Activated CD4-positive, CD25-positive, alpha-beta regulatory T cell treated with anti-CD3 and anti-CD28 coated beads, Interleukin-2, amount 50 U/mL, for 72 hours (primary cell): ENCODE measurements around the gene CAPNS1.
A peak's percentile ranks its signal among the peaks of the same experiment; 100 is the strongest.

Source experiments
- DNase-seq: peaks from one replicate; pipeline ENCODE4 v3.0.0; 2021

CAPNS1 gene

DNA sequence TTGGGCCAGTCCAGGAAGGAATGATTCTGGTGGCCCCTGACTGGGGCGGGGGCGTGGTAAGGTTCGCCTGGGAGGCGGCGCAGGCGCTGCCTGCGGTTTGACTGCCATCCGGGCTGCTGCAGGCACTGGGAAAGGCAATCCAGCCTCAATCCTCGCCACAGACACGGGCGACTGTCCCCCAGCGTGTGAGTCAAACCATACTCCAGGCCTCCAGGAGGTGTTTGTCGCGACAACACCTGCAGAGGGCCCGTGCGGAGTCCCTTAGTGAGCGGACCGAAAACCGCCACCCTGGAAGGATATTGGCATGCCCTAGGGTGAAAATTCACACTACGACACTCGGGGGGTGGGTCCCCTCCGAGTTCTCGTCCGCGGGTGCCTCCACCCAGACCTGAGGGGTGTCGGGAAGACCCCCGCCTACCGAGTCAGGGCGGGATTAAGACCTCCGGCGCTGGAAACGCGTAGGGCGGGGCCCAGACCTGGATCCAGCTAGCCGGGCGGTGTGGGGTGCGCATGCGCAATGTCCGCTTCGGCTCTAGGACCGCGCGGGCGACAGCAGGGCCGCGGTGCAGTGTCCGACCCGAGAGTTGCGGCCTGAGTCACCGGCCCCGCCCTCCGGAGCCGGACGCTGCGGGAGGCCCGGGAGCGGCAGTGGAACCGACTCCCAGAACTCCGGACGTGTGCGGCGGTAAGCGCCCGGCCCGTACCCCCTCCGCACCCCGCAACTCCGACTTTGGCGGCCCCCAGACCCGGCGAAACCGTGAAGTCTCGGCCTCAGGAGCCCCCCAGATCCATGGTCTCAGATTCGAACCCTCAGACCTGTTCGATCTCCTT, at the start of gene CAPNS1:
CAPNS1 (plus strand) TSS at position 594 of the 831 bp plus-strand sequence. CDS start 946 bp downstream, outside the sequence.
- DNase-seq, result peak; percentile 94

DNA sequence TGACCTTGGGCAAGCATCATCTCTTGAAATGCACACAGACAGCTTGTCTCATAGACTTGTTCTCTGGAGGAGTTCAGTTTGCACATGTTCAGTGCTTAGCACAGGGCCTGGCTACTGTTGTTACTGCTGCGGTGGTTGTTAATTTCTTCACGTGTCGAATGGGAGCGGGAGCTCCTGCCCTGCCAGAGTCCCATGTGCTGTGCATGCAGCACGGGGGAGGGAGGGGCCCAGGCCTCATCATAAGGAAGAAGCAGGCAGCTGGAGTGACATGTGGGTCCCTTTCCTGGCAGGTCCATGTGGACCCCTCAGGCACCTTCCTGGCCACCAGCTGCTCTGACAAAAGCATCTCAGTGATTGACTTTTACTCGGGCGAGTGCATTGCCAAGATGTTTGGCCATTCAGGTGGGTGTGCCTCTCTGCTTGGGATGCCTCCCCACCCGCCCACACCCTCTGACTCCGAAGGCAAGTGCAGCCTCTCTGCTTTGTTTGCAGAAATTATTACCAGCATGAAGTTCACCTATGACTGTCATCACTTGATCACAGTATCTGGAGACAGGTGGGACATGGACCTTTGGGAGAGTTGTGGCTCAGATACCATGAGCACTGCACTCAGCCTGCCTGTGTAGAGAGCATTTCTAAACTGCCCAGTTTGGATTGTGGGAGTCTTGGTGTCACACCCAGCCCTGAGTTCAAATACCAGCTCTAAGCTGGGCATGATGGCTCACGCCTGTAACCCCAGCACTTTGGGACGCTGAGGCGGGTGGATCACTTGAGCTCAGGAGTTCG, 48.8 kb upstream of the CAPNS1 start:
- no peak for DNase-seq

DNA sequence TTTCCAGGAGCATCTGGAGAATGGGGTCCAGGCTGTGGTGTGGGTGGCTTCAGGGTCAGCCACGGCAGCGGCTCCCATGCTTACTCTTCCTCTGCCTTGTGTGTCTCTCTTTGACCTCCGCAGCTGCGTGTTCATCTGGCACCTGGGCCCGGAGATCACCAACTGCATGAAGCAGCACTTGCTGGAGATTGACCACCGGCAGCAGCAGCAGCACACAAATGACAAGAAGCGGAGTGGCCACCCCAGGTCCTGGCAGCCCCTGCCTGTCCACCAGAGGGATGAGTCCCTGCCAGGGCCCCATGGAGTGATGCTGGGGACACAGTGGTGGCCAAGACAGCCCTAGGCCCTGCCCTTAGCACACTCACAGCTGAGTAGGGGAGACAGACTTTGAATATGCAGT, 47.3 kb upstream of the CAPNS1 start:
- no peak for DNase-seq

DNA sequence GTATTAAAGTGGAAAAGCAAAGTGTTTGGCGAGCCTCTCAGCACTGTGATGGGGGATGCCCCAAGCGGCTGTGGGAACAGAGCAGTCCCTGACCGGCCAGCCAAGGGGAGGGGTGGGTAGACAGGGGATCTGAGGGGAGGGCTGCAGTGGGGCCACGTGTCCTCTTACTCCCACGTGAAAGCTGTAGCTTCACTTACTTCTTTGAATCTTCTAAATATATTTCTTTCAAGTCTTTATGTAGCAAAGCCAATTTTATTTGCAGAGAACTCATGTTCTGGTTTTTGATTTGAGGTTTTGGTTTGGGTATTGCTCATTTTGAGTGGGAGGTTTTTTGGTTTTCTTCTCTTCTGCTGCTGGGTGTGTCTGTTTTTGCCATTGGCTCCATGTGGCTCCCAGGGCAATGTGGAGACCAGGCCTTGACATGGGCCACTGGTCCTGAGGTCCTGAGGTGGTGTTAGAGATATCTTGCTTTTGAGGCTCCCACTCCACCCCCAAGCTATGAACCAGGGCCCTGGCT, 46.7 kb upstream of the CAPNS1 start:
- DNase-seq, result no peak

DNA sequence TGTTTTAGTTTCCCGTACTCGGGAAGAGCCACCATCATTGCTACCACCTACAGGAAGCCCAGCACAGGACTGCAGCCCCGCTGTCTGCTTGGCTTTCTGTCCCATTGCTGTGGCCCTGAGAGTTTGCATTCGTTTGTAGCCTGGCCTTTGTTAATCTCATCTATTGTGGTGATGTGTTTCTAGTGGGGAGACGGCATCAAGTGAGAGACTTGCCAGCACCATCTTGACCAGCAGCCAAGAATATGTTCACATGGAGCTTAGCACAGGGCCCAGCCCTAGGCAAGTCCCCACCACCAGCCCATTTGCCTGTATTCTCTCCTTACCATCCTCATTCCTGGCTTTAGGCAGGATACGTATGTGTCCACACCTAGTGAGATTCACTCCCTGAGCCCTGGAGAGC, 46.2 kb upstream of the CAPNS1 start:
- DNase-seq, result no peak

DNA sequence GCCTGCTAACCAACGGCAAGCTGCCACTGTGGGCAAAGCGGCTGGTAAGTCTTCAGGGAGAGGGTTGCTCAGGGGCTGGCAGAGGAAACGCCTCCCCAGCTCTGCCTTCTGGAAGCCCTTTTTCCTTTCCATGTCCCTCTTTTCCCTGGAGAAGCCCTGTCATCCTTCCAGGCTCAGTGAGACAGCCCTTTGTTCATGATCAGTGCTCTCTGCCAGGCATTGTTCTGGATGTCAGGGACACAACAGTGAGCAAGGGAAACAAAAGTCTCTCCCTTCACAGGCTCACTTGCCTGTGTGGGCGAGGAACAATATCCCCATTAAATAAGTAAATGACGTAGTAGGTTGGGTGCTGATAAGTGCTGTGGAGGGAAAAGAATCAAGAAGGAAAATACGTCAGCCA, 42.8 kb upstream of the CAPNS1 start:
- DNase-seq, result no peak

DNA sequence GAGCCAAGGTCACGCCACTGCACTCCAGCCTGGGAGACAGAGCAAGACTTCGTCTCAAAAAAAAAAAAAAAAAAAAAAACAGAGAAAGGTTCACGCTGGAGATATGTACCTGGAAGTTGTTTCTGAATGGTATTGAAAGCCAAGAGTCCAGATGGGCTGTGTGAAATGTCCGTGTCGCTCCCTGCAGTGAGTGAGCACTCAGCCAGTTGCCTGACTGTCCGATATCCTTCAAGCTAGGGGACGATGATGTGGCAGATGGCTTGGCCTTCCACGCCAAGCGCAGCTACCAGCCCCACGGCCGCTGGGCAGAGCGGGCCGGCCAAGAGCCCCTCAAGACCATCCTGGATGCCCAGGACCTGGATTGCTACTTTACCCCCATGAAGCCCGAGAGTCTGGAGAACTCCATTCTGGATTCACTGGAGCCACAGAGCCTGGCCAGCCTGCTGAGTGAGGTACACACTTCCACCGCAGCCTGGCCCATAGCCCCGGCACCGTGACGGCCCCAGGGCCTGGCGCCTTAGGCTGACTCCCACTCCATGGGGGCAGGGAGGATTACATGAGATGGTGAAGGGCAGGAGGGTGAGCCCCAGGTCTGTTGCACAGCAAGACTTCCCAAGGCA, 40.6 kb upstream of the CAPNS1 start:
- DNase-seq, result no peak

DNA sequence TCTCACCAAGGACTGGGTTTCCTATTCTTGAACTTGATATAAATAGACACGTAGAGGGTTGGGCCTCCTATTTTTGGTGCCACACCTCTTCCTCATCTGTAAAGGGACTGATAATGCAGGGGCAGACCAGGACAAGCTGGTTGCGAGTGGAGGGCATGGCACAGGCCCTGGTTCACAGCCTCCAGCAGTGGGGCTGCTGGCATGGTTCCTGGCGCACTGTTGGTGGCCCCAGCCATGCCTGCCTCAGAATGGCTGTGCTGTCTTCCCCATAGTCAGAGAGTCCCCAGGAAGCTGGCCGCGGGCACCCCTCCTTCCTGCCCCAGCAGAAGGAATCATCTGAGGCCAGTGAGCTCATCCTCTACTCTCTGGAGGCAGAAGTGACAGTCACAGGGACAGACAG, 39.4 kb upstream of the CAPNS1 start:
- no peak for DNase-seq

DNA sequence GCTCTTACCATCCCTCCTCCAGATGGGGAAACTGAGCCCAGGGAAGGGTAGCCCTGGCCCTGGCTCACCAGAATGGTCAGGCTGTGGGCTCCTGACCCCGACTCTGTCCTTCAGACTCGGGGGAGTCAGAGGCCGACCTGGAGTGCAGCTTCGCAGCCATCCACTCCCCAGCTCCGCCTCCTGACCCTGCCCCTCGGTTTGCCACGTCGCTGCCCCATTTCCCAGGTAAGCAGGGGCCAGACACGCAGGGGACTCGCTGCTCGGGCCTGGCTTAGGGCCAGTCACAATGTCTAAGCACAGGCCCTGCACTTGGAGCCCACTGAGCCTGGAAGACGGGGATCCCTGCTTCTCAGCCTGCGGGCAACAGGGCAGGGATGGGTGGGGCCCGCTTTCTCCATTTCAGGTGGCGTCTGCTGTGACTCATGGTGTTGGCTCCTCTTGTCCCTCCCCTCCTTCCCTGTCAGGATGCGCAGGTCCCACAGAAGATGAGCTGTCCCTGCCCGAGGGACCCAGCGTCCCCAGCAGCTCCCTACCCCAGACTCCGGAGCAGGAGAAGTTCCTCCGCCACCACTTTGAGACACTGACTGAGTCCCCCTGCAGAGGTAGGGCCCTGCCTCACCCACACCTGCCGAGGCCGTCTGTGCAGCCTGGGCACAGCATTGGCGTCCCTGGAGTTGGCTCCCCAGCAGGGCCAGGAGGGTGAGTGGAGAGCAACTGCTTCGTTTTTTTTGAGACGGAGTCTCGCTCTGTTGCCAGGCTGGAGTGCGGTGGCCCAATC, 38.1 kb upstream of the CAPNS1 start:
- no peak for DNase-seq

DNA sequence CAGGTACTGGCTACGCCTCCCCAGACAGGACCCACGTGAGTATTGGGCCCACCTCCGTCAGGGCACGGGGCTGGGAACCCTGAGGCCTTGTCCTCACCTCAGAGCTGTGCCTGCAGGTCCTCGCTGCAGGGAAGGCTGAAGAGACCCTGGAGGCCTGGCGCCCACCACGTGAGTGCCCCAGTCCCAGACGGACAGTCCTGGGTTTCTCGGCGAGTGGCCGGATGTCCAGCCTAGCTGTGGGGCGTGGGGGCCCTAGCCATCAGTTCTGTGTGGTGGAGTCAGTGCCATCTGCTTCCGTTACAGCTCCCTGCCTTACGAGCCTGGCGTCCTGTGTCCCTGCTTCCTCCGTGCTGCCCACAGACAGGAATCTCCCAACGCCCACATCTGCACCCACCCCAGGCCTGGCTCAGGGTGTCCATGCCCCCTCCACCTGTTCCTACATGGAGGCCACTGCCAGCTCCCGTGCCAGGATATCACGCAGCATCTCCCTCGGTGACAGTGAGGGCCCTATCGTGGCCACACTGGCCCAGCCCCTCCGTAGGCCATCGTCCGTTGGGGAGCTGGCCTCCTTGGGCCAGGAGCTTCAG, 36.7 kb upstream of the CAPNS1 start:
- no peak for DNase-seq

DNA sequence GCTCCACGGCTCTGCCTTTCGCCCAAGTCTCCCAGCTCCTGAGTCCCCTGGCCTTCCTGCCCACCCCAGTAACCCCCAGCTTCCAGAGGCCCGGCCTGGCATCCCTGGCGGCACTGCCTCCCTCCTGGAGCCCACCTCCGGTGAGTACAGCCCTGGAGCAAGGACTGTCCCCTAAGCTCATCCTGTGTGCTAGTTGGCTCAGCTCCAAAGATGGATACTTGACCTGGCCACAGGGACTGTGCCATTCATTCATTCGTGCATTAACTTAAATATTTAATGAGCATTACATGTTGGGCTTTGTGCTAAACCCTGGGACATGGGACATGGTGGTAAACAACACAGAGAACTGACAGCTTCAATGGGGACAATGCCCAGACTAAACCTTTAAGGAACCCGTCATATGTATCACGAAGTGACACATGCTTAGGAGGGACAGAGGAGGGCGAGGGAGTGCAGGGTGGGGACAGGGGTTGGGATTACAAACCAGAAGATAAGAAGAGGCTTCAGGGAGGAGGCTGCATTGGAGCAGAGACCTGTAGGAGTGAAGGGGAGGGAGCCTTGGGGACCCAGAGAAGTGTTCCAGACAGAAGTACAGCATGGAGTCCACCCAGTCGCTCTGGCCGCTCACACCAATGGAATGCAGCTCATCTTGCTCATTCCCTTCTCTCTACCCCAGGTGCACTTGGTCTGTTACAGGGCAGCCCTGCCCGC, 35.9 kb upstream of the CAPNS1 start:
- no peak for DNase-seq

DNA sequence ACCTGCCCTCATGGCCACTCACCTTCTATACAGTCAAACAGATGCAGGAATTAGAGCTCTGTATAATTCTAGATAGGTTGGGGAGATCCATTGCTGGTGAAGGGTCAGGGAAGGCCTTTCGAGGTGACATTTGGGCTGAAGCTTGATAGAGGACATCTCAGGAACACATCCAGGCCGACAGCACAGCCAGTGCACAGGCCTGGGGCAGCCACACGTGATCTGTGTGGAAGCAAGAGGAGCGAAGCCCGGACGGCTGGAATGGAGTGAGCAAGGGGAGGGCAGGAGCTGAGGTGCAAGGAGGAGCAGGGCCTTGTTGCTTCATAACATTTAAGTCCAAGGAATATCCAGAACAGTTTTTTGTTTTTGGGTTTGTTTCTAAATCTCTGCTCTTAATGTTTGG, 33.4 kb upstream of the CAPNS1 start:
- no peak for DNase-seq

DNA sequence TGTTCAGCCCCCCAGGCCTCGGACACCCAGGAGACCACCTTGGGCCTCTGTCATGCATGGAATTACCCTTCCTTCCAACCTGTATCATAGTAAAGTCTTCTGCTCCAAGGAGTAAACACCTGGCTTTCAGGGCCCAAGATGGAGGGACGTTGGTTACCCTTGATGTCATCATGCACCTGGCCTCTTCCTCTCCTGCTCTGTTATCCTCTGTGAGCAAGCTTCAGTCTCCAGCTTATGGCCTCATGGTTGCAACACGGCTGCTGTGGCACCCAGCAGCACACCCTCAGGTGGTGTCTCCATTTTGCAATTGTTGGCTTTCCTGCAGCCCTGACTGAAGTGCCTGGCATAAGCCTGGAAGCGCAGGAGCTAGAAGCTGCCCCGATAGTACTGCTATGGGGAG, 32.9 kb upstream of the CAPNS1 start:
- no peak for DNase-seq

DNA sequence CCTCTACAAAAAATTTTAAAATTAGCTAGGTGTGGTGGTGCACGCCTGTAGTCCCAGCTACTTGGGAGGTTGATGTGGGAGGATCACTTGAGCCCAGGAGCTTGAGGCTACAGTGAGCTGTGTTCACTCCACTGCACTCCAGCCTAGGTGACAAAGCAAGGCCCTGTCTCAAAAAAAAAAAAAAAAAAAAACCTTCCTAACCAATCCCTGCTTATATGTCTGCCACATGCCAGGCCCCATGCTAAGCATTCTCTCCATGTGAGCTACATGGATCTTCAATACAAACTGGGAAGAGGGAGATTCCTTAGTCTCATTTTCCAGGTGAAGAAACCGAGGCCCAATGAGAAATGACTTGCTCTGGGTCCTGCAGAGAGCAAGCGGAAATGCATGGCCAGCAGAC, 31.2 kb upstream of the CAPNS1 start:
- no peak for DNase-seq

DNA sequence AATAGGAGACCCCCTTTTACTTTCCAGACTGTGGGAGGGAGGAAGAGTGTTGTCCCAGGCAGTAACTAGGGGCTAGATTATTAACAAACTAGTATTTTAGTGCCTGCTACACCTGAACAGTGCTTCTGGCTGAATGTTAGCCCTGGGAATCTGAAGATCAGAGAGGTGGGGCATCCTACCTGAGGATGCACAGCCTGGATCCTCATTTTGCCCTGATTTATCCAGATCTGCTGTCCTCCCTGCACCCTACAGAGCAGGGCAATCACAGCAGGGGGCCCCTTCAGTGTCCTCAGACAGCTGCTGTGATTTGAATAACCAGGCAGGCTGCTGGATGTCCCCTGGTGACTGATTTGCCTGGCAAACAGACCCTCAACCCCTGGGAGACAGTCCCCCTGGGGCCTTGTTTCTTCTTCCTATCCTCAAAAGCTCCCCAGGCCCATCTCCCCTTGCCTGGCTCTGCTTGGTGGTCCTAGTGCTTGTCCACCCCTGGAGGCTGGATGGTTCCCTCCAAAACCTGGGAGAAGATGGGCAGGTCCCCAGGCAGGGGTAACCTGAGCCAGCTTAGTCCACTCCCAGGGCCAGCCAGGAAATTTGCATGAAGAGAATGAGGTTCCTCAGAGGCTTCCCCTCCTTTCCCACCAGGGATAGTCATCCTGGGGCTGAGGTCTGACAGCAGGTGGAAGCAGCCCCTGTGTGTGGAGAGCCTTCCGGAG, 29.2 kb upstream of the CAPNS1 start, which contains the start of gene OVOL3:
OVOL3 (plus strand) TSS at position 657 of the 713 bp plus-strand sequence. CDS start 60 bp downstream, outside the sequence.
- DNase-seq, result no peak

DNA sequence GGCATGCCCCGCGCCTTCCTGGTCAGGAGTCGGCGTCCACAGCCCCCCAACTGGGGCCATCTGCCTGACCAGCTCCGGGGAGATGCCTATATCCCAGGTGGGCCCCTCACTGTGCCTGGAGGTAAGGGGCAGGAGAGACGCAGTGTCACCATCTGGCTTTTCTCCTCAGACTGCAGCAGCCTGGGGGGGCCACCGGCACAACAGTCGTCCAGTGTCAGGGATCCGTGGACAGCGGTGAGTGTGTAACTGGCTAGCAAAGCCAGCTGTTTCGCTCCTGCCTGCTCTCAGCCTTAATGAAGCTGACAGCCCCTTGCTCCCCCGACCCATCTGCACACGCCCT, 28.7 kb upstream of the CAPNS1 start:
- DNase-seq, result no peak

DNA sequence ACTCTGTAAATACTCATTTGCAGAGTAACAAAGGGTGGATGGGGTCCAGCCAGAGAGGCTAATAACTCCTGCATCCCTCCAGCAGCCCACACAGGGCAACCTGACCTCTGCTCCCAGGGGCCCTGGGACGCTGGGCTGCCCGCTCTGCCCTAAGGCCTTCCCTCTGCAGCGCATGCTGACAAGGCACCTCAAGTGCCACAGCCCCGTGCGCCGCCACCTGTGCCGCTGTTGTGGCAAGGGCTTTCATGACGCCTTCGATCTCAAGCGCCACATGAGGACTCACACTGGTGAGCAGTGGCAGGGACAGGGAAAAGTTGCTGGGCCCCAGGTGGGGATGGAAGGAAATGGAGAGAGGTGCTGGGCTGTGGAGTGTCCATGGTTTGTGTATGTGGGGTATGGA, 27.2 kb upstream of the CAPNS1 start:
- no peak for DNase-seq

DNA sequence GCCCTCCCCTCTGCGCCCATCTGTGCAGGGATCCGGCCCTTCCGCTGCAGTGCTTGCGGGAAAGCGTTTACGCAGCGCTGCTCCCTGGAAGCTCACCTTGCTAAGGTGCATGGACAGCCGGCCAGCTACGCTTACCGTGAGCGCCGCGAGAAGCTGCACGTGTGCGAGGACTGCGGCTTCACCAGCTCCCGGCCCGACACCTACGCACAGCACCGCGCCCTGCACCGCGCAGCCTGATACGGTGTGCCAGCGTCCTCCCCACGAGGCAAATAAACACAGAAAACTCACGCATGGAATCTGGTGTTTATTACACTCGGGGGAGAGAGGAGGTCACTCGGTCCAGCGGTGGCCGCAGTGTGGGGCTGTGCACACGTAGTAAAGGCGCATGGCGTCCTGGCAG, 26.4 kb upstream of the CAPNS1 start:
- DNase-seq, result no peak

DNA sequence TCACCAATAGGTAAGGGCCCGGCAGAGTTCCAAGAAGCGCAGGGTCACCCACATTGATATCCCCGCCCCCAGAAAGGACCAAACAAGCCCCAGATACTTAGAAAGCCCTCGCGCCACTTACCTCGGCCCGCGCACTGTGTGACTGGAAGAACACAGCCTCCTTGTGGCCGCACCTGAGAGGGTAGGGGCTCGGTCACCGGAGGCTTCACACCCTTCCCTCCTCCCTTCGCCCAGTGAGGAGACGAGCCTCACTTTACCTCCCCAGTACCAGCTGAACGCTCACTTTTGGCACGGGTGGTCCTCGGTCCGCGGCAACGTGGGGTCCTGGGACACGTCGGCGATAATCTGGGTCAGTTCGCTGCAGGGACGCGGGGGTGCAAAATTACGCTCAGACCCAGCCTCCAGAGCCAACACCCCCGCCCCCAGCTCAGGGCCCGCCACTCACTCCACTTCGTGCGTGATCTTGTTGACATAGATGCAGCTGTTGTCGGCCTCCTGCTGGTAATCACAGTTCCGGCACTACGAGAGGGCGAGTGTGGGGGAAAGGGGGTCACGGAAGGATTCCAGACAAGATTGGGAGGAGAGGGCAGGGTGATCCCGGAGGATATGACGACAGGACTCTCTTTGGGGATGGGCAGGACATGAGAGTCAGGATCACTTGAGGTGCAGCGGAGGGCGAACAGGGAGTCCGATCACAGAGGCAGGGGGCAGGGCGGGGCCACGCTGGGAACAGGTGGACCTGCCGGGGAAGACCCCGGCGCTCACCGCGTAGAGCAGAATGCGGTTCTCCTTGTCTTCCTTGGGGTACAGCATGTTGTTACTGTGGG, 25.8 kb upstream of the CAPNS1 start:
- DNase-seq, result peak; percentile 39
